Ishikawa (cell line): ENCODE data around the gene DUS2.

Experiments
- CEBPB ChIP-seq: IDR thresholded peaks from 2 replicates; pipeline ENCODE4 v1.6.1; 2012
- CREB1 ChIP-seq: IDR thresholded peaks from 2 replicates; pipeline ENCODE4 v1.6.1; 2012; ENCODE audit warnings: low read depth
- EGR1 ChIP-seq: IDR thresholded peaks from 2 replicates; pipeline ENCODE4 v1.6.1; 2012
- EP300 ChIP-seq: IDR thresholded peaks from 2 replicates; pipeline ENCODE4 v1.6.1; 2012; ENCODE audit warnings: borderline replicate concordance
- FOXM1 ChIP-seq: IDR thresholded peaks from 2 replicates; pipeline ENCODE4 v1.6.1; 2012; ENCODE audit warnings: low read depth, borderline replicate concordance
- NFIC ChIP-seq: IDR thresholded peaks from 2 replicates; pipeline ENCODE4 v1.6.1; 2012
- RAD21 ChIP-seq: IDR thresholded peaks from 2 replicates; pipeline ENCODE4 v1.6.1; 2012; ENCODE audit warnings: low read depth
- TAF1 ChIP-seq: IDR thresholded peaks from 2 replicates; pipeline ENCODE4 v1.6.1; 2012; ENCODE audit warnings: low read depth, mild to moderate bottlenecking
- TCF12 ChIP-seq: IDR thresholded peaks from 2 replicates; pipeline ENCODE4 v1.6.1; 2012; ENCODE audit warnings: low read depth
- TEAD4 ChIP-seq: IDR thresholded peaks from 2 replicates; pipeline ENCODE4 v1.6.1; 2012
- YY1 ChIP-seq: IDR thresholded peaks from 2 replicates; pipeline ENCODE4 v1.6.1; 2012; ENCODE audit warnings: low read depth
- ZBTB7A ChIP-seq: IDR thresholded peaks from 2 replicates; pipeline ENCODE4 v1.6.1; 2012; ENCODE audit warnings: low read depth
- TF ChIP-seq, protein P1 (sequence below): IDR thresholded peaks from 2 replicates; pipeline ENCODE4 v1.6.1; 2012; ENCODE audit warnings: low read depth, mild to moderate bottlenecking
- TF ChIP-seq, protein P2 (sequence below): IDR thresholded peaks from 2 replicates; pipeline ENCODE4 v1.6.1; 2012
- TF ChIP-seq, protein P3 (sequence below): IDR thresholded peaks from 2 replicates; pipeline ENCODE4 v1.6.1; 2012

The DUS2 gene

DNA sequence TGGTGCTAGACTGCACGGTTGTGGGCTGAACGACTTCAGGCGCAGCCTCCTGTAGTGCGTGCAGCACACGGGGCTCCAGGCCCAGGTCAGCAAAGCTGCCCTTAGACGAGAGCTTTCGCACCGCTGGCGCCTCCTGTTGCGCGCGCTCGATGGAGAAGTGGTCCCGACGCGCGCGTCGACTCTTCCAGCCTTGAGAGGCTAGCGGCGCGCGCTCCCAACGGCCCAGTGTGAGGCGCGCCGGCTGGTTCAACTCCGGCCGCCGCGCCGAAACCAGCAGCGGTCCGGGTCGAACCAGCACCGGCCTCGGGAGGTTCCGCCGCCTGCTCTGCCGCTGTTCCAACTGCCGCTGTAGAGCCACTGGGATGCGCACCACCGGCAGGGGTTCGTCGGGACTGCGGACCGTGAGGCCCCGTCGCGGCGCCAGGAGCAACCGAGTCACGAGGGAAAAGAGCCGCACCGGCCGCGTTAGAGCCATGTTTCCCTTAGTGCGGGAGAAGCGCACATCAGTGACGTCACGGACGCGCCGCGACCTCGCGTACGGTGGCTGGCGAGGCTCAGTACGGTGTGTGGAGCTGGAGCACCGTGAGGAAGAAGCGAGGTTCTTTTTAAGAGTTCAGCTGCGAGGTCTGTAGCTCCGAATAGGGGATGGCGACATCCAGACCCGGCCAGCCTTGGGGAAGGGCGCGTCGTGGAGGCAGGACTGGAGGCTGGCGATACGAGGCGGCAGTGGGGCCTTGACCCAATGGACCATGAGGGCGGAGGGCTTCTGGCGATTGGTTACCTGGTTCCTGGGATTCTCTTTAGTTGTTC lies at the start of gene DUS2, which contains the start of gene DDX28:
TSS of gene DUS2 (plus strand) at position 557 of the 810 bp plus-strand sequence. CDS start 14,740 bp downstream, outside the sequence.
TSS of gene DDX28 (minus strand) at position 505 of the 810 bp plus-strand sequence. CDS start at position 475, 30 bp downstream.
- TF ChIP-seq, protein P1, sequence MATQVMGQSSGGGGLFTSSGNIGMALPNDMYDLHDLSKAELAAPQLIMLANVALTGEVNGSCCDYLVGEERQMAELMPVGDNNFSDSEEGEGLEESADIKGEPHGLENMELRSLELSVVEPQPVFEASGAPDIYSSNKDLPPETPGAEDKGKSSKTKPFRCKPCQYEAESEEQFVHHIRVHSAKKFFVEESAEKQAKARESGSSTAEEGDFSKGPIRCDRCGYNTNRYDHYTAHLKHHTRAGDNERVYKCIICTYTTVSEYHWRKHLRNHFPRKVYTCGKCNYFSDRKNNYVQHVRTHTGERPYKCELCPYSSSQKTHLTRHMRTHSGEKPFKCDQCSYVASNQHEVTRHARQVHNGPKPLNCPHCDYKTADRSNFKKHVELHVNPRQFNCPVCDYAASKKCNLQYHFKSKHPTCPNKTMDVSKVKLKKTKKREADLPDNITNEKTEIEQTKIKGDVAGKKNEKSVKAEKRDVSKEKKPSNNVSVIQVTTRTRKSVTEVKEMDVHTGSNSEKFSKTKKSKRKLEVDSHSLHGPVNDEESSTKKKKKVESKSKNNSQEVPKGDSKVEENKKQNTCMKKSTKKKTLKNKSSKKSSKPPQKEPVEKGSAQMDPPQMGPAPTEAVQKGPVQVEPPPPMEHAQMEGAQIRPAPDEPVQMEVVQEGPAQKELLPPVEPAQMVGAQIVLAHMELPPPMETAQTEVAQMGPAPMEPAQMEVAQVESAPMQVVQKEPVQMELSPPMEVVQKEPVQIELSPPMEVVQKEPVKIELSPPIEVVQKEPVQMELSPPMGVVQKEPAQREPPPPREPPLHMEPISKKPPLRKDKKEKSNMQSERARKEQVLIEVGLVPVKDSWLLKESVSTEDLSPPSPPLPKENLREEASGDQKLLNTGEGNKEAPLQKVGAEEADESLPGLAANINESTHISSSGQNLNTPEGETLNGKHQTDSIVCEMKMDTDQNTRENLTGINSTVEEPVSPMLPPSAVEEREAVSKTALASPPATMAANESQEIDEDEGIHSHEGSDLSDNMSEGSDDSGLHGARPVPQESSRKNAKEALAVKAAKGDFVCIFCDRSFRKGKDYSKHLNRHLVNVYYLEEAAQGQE, result 0 out of 2 replicates have a peak, but pooled peaks have one; percentile 20
- TF ChIP-seq TEAD4 (no peak), TCF12 (peak; percentile 66), TAF1 (peak; percentile 93), RAD21 (no peak), CREB1 (peak; percentile 94), ZBTB7A (no peak; the same call in 1 of the 2 replicates), EGR1 (no peak), YY1 (peak; percentile 91)
- TF ChIP-seq, protein P2, sequence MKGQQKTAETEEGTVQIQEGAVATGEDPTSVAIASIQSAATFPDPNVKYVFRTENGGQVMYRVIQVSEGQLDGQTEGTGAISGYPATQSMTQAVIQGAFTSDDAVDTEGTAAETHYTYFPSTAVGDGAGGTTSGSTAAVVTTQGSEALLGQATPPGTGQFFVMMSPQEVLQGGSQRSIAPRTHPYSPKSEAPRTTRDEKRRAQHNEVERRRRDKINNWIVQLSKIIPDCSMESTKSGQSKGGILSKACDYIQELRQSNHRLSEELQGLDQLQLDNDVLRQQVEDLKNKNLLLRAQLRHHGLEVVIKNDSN, result peak; percentile 54
- TF ChIP-seq, protein P3, sequence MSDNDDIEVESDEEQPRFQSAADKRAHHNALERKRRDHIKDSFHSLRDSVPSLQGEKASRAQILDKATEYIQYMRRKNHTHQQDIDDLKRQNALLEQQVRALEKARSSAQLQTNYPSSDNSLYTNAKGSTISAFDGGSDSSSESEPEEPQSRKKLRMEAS, result peak; percentile 97

DNA sequence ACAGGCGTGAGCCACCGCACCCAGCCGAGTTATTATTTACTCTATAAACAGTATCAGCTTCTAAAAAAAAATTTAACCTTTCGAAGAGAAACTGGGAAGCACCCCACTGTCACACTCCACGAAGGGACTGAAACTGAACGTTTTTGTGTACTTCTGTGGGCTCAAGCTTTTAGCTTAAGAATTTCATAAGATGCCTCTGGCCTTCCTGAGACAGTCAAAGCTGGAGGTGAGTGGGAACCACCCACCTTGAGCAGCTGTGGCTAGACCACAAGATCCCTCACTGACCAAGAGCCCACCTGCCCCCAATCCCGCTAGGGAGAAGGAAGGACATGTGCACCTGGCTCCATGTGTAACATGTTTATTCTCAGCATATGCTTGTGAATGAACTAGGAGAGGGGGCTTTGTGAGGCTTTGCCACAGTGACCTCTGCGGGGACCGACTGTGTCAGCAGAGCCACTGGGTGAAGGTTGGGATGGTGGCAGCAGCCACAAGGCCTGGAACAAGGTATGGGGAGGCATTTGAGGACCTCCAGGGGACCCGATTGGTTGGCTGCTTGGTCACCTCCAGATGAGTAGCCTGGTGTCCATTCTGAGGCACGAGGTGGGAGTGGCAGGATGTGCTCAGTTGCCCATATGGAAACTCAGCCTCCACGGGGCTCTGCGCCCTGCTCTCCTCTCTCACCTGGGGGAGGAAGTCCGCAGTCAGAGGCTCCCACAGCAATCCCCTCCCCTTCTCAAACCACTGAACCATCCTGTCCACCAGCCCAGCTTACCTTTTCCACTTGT lies 47.6 kb upstream of the DUS2 start:
- TF ChIP-seq ZBTB7A (no peak), EGR1 (no peak), TCF12 (no peak), TEAD4 (no peak), FOXM1 (no peak), NFIC (no peak), EP300 (no peak), YY1 (no peak), CREB1 (no peak), CEBPB (no peak), TAF1 (no peak), RAD21 (no peak)
- TF ChIP-seq, protein P2, result no peak
- TF ChIP-seq, protein P1, result no peak

DNA sequence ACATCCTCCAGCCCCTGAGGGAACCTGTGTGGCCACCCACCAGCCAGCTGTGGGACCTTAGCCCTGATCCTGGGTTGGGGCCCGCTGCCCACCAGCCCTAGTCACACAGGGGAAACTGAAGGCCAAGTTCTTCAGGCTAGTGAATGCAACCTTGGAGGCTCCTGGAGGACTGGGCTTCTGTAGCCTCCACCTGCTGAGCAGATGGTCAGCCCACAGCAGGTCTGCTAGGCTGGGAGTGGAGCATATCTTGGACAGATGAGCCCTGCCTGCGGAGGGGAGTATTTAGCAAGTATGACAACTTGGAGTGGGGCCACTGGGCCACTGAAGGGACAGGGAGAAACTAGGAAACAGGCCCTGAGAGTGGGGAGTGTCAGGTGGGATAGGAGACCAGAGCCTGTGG lies 46.9 kb upstream of the DUS2 start:
- no peak for TF ChIP-seq FOXM1
- TF ChIP-seq TEAD4, result no peak
- no peak for TF ChIP-seq EGR1
- TF ChIP-seq, protein P2, result no peak
- no peak for TF ChIP-seq RAD21
- TF ChIP-seq, protein P3, result no peak
- no peak for TF ChIP-seq CEBPB
- TF ChIP-seq CREB1, result no peak
- no peak for TF ChIP-seq NFIC
- no peak for TF ChIP-seq EP300
- TF ChIP-seq YY1, result no peak
- TF ChIP-seq, protein P1, result no peak
- TF ChIP-seq TCF12, result no peak
